GM10266 (cell line): ENCODE data around the gene DUSP16.
"Not testable (repeated sequence)": the region's sequence is repeated elsewhere in the genome, so short reads cannot be mapped to it uniquely, and the experiment has no call there.

Experiments used
- DNase-seq: peaks from one replicate; pipeline ENCODE4 v3.0.0; 2012; ENCODE audit errors: extremely low spot score
- TF ChIP-seq, protein P1 (sequence below): IDR thresholded peaks from 2 replicates; pipeline ENCODE4 v1.5.1; 2012; ENCODE audit warnings: mild to moderate bottlenecking, low read depth; ENCODE audit not compliant: control insufficient read depth, insufficient read depth; ENCODE audit errors: missing control alignments

The DUSP16 gene

DNA sequence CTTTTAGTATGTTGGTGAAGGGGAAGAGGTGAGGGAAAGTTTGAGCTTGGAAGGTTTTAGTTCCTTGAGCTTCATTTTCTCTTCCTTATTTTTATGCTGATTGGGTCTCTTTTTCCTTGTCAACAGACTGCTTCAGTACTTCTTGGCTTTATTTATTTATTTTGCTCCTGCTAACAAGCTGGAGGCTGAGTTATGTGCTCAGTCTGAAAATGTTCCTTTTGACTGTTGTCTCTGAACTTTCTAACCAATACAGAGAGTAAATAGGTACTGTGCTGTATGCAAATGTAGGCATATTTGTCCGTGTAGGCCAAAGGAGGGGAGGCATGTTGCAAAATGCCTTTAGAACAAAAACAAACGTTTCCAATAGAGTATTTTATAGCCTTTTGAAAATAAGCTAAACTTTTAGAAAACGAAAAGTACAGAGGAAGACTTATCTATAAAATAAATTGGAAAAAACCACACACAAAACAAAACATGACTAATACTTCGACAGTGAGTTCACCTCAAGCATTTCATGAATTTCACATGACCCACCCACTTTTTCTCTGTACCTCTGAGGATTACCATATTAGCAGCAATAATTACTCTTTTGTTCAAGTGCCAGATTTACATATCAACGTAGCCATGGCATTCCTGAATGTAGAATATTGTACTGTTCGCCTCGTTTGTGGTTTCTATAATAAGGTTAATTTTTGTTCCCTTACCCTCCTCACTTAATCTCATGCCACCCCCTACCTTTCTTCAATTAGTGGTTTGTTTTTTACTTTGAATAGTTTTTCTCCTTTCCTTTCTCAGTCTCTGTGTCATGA lies 44.3 kb upstream of the DUSP16 start:
- no peak for DNase-seq
- TF ChIP-seq, protein P1, sequence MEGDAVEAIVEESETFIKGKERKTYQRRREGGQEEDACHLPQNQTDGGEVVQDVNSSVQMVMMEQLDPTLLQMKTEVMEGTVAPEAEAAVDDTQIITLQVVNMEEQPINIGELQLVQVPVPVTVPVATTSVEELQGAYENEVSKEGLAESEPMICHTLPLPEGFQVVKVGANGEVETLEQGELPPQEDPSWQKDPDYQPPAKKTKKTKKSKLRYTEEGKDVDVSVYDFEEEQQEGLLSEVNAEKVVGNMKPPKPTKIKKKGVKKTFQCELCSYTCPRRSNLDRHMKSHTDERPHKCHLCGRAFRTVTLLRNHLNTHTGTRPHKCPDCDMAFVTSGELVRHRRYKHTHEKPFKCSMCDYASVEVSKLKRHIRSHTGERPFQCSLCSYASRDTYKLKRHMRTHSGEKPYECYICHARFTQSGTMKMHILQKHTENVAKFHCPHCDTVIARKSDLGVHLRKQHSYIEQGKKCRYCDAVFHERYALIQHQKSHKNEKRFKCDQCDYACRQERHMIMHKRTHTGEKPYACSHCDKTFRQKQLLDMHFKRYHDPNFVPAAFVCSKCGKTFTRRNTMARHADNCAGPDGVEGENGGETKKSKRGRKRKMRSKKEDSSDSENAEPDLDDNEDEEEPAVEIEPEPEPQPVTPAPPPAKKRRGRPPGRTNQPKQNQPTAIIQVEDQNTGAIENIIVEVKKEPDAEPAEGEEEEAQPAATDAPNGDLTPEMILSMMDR: no peak

DNA sequence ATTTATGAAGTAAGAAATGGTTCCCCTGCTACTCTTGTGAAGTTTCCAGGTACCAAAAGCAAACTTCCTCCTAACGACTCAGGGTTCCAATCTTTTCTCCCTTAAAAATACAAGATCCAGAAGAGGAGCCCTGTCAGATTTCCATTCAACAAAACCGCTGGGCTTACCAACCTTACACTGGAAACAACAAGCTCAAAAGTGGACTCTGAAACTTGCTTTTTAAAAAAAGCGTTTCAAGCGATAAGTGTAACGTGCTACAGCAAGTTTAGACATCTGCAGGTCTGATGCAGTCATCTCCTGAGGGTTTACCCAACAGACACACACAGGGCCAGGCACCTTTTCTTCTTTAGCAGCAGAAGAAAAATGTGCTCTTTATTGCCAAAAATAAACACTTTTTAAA lies 42.1 kb upstream of the DUSP16 start:
- TF ChIP-seq, protein P1: no peak
- no peak for DNase-seq

DNA sequence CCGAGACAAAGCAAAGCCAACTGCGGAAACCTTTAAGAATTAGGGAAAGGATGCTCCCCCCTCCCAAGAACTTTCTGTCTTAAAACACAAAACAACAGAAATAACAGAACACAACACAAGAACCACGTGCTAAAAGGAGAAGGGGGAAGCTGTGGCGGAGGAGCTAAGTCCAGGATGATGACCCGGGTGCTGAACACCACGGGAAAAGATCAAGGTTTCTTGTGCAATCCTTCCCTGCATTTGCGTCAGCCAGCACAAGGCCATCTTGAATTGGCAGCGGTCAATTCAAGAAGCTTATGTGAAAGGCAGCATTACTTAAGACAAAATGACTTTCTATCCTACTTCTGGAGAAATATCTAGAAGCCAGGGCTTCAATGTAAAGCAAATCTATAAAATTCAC lies 38.0 kb upstream of the DUSP16 start:
- no peak for DNase-seq
- TF ChIP-seq, protein P1: no peak

DNA sequence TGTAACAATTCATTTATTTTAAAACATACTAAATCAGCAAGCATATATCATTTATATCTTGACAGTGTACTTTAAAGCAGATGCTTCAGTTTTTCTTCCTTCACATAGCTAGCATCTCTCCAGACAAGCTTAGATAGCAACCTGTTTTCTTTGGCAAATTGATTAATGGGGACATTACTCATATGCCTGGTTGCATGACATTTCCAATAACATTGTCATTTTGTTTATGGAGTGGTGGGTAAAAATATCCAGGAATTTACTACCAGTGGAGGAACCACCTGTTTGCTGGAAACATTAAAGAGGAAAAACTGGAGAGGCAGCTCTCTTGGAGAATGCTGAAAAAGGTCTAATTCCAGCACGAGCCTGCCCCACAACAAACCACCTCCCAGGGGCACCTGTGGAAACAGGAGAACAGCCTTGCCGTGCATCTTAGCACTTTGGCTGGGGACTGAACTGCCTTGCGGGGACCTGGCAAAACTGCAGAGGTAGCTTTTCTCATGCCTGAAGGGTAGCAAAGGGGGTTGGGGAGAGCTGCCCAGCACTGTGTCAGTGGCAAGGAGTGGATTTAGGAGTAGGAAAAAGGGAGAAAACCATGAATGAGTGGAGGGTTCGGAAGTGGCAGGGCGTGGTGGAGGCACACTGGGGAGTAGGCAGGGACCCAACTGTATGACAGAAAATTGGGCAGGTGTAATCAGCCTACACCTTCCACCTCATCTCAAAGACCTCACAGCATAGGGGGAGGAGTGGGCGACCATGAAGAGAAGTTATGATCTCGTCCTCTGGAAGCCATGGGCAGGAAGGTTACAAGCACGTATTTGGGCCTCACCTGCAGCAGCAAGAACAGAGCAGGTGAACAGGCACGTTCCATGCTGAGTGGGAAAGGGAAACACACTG lies 37.3 kb upstream of the DUSP16 start:
- TF ChIP-seq, protein P1: no peak
- DNase-seq: no peak

DNA sequence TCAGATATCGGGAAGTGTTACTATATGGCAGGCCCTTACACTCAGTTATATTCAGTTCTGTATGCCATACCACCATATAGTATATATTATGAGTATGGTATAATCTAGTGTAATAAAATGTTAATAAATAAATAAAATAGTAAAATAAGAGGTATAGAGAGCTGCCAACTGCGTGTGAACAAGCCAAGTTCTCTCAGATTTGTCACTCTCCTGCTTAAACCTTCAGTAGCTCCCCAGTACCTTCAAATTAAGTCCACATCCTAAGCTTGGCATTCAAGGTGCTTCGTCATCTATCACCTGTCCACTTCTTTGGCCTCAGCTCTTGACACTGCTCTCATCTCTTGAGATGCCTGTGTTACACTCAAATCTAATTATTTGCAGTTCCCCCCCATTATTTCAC lies 36.2 kb upstream of the DUSP16 start:
- no peak for DNase-seq
- TF ChIP-seq, protein P1: no peak

DNA sequence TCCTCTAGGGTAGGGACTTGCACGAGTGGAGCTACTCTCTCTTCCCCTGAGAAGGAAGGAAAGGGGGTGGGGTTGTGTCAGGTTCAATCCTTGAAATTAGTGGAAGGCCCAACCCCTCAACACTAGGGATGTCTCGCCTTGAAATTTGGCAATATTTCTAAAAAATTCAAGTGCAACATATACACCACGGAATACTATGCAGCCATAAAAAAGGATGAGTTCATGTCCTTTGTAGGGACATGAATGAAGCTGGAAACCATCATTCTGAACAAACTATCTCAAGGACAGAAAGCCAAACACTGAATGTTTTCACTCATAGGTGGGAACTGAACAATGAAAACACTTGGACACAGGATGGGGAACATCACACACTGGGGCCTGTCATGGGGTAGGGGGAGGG lies 33.9 kb upstream of the DUSP16 start:
- not testable (repeated sequence) for DNase-seq

DNA sequence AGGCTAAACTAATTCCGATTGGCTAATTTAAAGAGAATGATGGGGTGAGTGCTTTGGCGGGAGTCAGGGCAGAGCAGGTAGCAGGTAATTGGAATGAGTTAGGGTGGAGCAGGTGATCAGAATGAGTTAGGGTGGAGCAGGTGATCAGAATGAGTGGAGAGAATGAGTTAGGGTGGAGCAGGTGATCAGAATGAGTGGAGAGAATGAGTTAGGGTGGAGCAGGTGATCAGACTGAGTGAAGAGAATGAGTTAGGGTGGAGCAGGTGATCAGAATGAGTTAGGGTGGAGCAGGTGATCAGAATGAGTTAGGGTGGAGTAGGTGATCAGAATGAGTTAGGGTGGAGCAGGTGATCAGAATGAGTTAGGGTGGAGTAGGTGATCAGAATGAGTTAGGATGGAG lies 33.3 kb upstream of the DUSP16 start:
- not testable (repeated sequence) for DNase-seq

DNA sequence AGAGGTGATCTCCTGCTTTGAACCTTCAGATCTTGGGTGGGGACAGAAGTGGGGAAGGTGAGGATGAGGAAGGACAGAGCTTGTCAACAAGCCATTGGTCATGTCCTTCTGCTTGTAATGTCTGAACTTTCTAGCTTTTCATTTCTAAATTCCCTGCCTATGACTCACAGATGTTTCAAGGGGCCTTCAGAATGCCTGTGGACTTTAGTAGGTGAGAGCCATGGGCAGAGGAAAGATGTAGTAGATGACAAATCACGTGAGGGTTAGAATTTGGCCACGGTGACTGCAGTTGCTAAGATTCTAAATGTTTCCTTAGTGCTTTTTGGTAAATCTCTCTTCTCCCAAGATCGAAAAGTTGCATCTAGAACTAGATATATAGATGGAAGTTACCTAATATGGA lies 30.3 kb upstream of the DUSP16 start:
- TF ChIP-seq, protein P1: no peak

More for the DNA sequence above, 30.3 kb upstream of the DUSP16 start:
- DNase-seq: no peak
